GM12874 (cell line): ENCODE data around the gene SIDT2.
A peak's percentile ranks its signal among the peaks of the same experiment; 100 is the strongest.

Experiments used
- CTCF ChIP-seq: IDR thresholded peaks from 2 replicates; pipeline ENCODE4 v1.5.1; 2011; ENCODE audit warnings: low read depth, mild to moderate bottlenecking, control low read depth, low read length, moderate library complexity; ENCODE audit not compliant: insufficient read depth

SIDT2 gene

GRCh38 chr11:117177534-117178209, 871 bp upstream of the SIDT2 start:
- no peak for TF ChIP-seq CTCF

- TF ChIP-seq CTCF: no peak
Measured at GRCh38 chr11:117179048-117179999, 781 bp downstream of the SIDT2 start.

DNA sequence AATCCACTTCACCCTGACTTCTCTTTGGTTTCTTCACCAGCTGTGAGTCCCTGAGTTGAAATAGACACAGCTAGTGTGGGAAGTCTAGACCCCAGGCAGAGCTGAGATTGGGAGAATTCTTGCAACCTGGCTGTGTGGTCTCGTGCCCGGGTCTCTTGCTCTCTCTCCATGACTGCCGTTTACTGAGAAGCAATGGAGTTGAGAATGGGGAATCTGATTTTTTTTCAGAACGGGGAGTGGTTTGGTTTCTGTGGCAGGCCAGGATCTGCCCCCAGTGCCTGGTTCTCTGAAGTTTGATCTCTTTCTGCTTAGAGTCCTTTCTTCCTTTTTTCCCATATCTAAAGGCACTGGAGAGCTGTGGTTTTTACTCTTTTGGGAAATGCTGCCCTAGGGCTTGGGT, 1.5 kb downstream of the SIDT2 start:
- TF ChIP-seq CTCF: no peak

DNA sequence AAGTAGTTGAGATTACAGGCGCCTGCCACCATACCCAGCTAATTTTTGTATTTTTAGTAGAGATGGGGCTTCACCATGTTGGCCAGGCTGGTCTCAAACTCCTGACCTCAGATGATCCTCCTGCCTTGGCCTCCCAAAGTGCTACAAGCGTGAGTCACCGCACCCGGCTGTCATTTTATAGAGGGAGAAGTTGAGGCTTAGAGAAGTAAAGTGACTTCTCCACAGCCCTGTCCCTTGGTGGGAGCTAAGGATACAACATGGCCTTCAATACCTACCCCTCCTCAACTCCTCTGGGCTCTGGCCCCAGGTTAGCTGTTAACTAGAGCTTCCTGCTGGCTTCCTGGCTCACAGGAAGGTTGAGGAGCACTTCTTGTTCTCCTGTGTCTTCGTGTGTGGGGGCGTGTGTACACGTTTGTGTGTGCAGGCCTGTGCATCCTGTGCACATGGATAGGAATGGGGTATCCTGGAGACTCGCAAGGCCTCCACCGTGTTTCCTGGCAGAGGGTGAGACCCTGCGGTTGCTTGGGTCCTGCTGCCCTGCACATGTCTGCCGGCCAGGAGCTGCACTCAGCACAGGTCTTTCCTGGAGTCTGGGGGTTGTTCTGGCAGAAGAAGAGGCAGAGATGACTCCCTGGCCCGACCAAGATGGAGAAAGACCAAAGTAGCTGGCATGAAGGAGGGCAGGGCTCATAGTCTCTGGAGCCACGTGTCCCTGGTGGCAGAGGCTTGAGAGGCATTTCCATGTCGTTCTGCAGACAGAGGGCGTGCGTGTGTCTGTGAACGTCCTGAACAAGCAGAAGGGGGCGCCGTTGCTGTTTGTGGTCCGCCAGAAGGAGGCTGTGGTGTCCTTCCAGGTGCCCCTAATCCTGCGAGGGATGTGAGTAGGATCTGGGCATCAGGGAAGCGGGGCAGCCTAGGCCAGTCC, 2.4 kb downstream of the SIDT2 start:
- peak; percentile 95 for TF ChIP-seq CTCF

- TF ChIP-seq CTCF: no peak
Measured at GRCh38 chr11:117181586-117182550, 3.3 kb downstream of the SIDT2 start.

DNA sequence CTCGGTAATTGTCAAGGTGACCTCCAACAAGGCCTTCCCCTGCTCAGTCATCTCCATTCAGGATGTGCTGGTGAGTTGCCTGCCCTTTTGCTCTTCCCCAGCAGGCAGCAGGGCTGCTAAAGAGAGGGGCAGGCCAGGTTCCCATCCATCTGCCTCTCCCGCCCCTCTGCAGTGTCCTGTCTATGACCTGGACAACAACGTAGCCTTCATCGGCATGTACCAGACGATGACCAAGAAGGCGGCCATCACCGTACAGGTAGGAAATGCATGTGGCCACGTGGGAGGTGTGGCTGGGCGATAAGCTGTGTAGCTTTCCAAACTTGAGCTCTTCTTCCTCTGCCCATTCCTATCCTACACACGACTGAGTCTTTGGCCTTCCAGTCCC, 4.0 kb downstream of the SIDT2 start:
- no peak for TF ChIP-seq CTCF
